H1 (cell line): ENCODE data around the gene WDR77. TPM values are rescaled to one million over a fixed set of nuclear protein-coding genes. Genes with fewer than 3 reads are reported as not detected.

ENCODE experiments used
- BRCA1 ChIP-seq: IDR thresholded peaks from 2 replicates; pipeline ENCODE4 v1.6.1; 2012; ENCODE audit warnings: low read depth, low read length, improper control_type of control experiment
- NRF1 ChIP-seq: IDR thresholded peaks from 2 replicates; pipeline ENCODE4 v1.6.1; 2011; ENCODE audit warnings: mild to moderate bottlenecking, low read depth, low read length, improper control_type of control experiment
- SAP30 ChIP-seq: fragments of 300-600 bp; sonication (generic); IDR thresholded peaks from 2 replicates; pipeline ENCODE4 v1.7.1; 2012; ENCODE audit warnings: low read length, moderate library complexity, mild to moderate bottlenecking, inconsistent platforms; ENCODE audit not compliant: insufficient read depth, insufficient replicate concordance
- polyA plus RNA-seq, 7 experiments: library from polyadenylated mRNA; depleted of rRNA in 3 of 7; stranded (reverse) in 5 of 7; unstranded in 2 of 7; fragments of >200 nt in 5 of 7; fragments of 200-250 nt in 2 of 7; gene quantifications; 1 replicate in 5 of 7; 2 replicates in 1 of 7; 4 replicates in 1 of 7; pipeline versions ENCODE4 v1.2.1 to v1.2.3, GENCODE V29; 2011 to 2013; ENCODE audit warnings: missing spikeins in 2 of 7, mixed read lengths in 2 of 7
- total RNA-seq: library from RNA; stranded (reverse); fragmentation: NEBNext Ultra II Directional; extraction: Animal tissue kit (Norgen Biotek cat#: 25700); gene quantifications from 2 replicates; pipeline ENCODE4 v1.2.1, GENCODE V29; 2021

The WDR77 gene
- total and polyA plus RNA-seq, 2 of the 8 experiments (the other 6 are each of a cell fraction or from before 2014, with no cell fraction given), result 66.0 to 156 TPM

- TF ChIP-seq BRCA1, result no peak
- no peak for TF ChIP-seq SAP30
- TF ChIP-seq NRF1, result no peak
These were observed 1.8 kb downstream of the WDR77 start (continued) for GRCh38 chr1:111446967-111447892.
